ENCODE results near the gene NRXN2.

The NRXN2 gene

GRCh38 chr11:64594159-64594939 is 128.6 kb downstream of the NRXN2 start:
- DNase-seq (ENCODE audit: low read depth in 2 of 3, low spot score in 2 of 3), result no peak

DNA sequence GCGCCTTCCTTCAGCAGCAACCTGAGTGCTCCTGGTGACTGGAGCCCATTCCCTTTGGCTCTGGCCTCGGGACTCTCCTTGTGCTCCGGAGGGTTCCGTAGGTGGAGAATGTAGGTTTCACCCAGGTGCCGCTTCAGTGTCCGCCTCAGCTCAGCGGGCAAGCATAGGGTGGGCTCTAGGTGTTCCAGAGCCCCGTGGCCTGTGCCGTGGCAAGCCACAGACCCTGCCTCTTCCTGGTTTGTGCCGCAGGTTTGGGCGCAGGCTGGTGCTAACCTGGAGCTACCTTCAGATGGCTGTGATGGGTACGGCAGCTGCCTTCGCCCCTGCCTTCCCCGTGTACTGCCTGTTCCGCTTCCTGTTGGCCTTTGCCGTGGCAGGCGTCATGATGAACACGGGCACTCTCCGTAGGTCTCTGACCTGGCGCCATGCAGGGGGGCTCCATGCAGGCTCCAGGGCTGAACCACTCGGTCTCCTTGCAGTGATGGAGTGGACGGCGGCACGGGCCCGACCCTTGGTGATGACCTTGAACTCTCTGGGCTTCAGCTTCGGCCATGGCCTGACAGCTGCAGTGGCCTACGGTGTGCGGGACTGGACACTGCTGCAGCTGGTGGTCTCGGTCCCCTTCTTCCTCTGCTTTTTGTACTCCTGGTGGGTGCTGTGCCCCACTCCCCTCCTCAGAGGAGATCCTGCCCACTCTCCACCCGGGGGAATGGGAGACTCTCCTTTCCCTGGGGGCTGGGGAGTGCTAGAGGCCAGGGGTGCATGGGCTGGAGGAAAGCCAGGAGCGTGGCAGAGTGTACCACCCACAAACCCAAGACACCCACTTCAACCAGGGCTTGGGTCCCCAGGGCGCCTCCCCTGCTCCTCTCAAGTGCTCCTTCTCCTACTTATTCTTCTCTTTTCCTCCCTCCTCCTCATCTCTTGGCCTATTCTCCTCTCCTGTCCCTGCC is 129.6 kb downstream of the NRXN2 start:
- DNase-seq (ENCODE audit: low read depth in 2 of 3, low spot score in 2 of 3), result no peak

- no peak for DNase-seq (ENCODE audit: low read depth in 2 of 3, low spot score in 2 of 3)
These were observed 130.3 kb downstream of the NRXN2 start for GRCh38 chr11:64592656-64593055.

GRCh38 chr11:64592234-64592615 is 130.8 kb downstream of the NRXN2 start:
- DNase-seq (ENCODE audit: low read depth in 2 of 3, low spot score in 2 of 3), result no peak

DNA sequence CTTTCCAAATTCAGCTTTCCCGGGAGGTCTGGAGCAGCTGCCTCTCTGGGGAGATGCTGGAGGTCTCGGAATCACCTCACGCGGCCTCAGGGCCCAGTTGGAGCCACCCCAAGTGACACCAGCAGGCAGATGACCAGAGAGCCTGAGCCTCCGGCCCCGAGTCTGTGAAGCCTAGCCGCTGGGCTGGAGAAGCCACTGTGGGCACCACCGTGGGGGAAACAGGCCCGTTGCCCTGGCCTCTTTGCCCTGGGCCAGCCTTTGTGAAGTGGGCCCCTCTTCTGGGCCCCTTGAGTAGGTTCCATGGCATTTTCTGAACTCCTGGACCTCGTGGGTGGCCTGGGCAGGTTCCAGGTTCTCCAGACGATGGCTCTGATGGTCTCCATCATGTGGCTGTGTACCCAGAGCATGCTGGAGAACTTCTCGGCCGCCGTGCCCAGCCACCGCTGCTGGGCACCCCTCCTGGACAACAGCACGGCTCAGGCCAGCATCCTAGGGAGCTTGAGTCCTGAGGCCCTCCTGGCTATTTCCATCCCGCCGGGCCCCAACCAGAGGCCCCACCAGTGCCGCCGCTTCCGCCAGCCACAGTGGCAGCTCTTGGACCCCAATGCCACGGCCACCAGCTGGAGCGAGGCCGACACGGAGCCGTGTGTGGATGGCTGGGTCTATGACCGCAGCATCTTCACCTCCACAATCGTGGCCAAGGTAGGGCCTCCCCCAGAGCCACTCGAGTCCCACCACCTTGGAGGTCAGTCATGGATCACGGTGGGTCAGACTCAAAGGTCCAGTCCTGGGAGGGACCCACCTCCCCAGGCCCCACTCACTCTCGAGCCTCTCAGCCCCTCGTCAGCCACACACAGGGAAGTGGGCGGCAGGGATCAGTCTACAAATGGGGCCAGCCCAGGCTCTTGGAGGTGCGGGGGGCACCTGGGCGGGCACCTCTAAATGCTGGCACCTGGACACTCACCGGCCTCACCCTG is 131.5 kb downstream of the NRXN2 start:
- DNase-seq (ENCODE audit: low read depth in 2 of 3, low spot score in 2 of 3), result no peak

DNA sequence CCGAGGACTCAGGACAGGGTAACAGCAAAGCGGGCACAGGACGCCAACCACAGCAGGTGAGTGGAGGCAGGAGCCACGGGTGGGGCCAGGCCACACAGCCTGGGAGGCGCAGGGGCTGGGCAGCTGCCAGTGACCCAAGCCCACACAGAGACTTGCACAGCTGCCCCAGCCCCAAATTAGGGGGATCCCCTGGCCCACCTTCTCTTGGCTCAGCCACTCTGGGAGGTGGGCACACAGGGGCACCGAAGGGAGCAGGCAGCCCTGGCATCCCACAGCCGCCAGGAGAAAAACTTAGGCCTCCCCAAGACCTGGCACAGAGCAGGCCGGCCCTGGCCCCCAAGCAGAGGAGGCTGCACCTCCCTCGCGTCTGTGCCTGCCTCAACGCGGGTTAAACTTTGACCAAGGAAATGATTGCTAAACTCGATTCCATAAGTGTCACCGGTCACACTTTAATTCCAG is 132.2 kb downstream of the NRXN2 start, which contains the start of gene SLC22A12:
Gene SLC22A12, plus strand, starts transcription at position 458 of the 459 bp plus-strand sequence. CDS start 337 bp downstream, outside the sequence.
- DNase-seq (ENCODE audit: low read depth in 2 of 3, low spot score in 2 of 3), result no peak

GRCh38 chr11:64588701-64589100 is 134.3 kb downstream of the NRXN2 start:
- DNase-seq (ENCODE audit: low read depth in 2 of 3, low spot score in 2 of 3), result no peak

DNA sequence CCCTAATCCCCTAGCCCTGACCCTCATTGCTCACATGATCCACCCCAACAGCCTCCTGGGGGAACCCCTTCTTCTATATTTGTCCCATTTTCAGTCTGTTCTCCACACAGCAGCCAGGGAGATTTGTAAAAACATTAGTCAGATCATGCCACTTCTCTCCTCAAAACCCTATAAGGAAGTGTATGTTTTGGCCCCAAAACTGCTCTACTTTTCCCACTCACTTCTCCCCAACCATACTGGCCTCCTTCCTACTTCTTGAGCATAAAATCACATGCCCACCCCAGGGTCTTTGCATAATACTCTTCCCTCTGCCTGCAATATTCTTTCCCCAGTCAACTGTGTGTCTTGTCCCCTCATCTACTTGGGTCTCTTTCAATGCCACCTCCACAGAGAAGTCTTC is 136.6 kb downstream of the NRXN2 start:
- DNase-seq (ENCODE audit: low read depth in 2 of 3, low spot score in 2 of 3), result no peak

GRCh38 chr11:64585150-64585549 is 137.8 kb downstream of the NRXN2 start:
- DNase-seq (ENCODE audit: low read depth in 2 of 3, low spot score in 2 of 3), result no peak

GRCh38 chr11:64583296-64584262 is 139.4 kb downstream of the NRXN2 start:
- no peak for DNase-seq (ENCODE audit: low read depth in 2 of 3, low spot score in 2 of 3)

GRCh38 chr11:64582885-64583284 is 140.1 kb downstream of the NRXN2 start:
- no peak for DNase-seq (ENCODE audit: low read depth in 2 of 3, low spot score in 2 of 3)

- DNase-seq (ENCODE audit: low read depth in 2 of 3, low spot score in 2 of 3), result no peak
These were observed 141.9 kb downstream of the NRXN2 start for GRCh38 chr11:64581057-64581523.

DNA sequence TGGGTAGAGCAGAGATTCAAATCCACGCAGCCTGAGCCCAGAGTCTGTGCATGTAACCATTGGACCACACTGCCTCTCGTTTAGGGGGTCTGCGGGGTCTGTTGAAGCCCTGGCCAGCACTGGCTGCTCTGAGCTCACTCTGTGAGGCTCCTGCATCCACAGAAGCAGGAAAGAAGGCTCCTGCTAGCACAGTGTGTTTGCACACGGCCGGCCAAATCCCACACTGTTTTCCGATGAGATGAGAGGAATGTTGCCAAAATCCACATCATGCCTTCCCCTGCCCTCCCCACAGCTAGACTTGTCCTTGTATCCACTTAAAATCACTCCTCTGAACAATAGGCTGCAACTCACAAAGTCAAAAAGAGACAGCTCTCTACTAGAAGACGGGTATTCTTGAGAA is 142.6 kb downstream of the NRXN2 start:
- no peak for DNase-seq (ENCODE audit: low read depth in 2 of 3, low spot score in 2 of 3)

DNA sequence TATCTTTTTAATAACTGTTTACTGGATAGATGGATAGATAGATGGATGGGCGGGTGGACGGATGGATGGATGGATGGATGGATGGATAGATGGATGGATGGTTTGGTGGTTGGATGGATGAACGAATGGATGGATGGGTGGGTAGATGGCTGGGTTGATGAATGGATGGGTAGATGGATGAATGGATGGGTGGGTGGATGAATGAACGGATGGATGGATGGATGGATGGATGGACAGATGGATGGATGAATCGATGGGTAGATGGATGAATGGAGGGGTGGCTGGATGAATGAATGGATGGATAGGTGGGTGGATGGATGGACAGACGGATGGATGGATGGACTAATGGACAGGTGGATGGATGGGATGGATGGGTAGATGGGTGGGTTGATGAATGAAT is 145.8 kb downstream of the NRXN2 start:
- no peak for DNase-seq (ENCODE audit: low read depth in 2 of 3, low spot score in 2 of 3)

- DNase-seq (ENCODE audit: low read depth in 2 of 3, low spot score in 2 of 3), result no peak
These were observed 150.9 kb downstream of the NRXN2 start for GRCh38 chr11:64572143-64572542.

DNA sequence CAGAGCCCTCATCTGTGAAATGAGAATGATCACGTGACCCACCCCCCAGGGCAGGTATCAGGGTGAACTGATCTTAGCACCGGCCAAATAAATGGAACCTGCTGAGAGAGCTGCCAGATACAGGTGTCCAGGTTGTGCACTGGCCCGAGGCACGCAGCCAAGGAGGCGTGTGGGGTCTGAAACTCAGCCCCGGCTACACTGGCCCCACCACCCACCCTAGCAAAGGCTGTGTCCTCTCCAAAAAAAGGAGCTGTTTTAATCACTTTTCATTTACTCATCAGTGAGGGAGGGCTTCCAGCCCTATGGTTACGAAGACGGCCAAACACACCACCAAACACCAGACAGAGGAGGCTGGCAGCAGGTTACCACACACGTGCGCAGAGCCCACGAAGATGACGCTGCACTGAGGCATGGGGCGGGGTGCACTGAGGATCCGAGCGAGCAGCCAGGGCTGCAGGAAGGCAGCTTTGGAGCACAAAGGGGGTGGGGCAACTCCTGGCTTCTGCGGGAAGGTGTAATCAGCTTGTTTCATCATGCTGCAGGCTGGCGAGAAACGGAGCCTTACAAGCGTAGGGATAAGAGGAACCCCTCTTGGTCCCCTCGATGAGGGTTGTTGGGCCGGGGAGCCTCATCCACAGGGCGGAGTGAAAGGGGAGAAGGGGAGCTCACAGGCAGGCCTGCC is 151.4 kb downstream of the NRXN2 start:
- no peak for DNase-seq (ENCODE audit: low read depth in 2 of 3, low spot score in 2 of 3)

DNA sequence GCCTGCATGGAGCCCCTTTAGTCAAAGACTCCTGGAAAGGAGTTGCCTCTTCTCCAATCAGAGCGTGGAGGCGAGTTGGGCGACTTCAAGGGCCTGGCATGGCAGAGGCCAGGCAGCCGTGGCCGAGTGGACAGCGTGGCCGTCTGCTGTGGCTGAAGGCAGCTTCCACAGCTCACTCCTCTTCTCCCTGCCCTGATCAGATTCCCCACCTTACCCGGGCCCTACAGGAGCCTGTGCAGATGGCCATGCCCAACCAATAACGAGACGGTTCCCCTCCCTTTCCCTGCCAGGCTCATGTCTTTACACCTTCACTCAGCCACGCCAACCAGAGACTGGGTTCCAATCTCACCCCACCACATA is 152.0 kb downstream of the NRXN2 start:
- DNase-seq (ENCODE audit: low read depth in 2 of 3, low spot score in 2 of 3), result no peak

DNA sequence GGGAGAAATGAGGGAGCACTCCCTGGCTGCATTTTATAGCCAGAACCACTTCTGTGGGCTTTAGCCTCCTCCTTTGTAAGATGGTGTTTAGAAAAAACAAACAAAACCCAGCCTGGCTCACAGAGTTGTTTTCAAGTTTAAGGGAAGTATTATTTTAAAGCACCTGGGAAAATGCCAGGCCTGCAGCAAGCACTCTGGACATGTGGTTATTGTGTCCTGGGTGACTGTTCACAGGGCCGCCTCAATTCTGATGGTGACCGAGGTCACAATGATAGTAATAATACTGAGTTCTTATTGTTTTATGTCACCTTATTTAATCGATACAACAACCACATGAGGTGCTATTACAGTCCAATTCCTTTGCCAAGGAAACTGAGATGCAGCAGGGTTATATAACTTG is 152.7 kb downstream of the NRXN2 start:
- no peak for DNase-seq (ENCODE audit: low read depth in 2 of 3, low spot score in 2 of 3)

All from activated CD8-positive, alpha-beta memory T cell treated with anti-CD3 and anti-CD28 coated beads for 48 hours (primary cell).